Measurements from ENCODE around the gene KIF3C.
"Not testable (repeated sequence)": the region's sequence is repeated elsewhere in the genome, so short reads cannot be mapped to it uniquely, and the experiment has no call there.

KIF3C gene

DNA sequence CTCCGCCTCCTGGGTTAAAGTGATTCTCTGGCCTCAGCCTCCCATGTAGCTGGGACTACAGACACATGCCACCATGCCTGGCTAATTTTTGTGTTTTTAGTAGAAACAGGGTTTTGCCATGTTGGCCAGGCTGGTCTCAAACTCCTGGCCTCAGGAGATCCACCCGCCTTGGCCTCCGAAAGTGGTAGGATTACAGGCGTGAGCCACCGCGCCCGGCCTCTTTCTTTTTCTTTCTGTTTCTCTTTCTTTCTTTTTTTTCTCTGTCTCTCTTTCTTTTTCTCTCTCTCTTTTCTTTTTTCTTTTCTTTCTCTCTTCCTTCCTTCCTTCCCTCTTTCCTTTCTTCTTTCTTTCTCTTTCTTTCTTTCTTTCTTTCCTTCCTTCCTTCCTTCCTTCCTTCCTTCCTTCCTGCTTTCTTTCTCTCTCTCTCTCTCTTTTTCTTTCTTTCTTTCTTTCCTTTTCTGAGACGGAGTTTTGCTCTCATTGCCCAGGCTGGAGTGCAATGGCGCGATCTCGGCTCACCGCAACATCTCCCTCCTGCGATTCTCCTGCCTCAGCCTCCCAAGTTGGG, 16.6 kb upstream of the KIF3C start:
- not testable (repeated sequence) for DNase-seq

DNA sequence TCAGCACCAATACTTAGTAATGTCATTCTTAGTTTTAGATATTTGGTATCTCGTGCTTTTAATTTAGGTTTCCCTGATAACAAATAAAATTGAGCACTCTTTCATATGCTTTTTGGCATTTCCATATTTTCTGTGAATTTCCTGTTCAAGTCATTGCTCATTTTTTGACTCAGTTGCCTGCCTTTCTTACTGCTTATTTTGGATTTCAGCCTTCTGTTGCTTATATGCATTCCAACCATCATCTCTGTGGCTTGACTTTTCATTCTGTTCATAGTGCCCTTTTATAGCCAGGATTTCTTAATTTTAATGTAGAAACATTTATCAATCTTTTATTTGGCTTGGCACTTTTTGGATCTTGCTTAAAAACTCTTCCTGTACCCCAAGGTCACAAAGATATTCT, 14.5 kb upstream of the KIF3C start:
- no peak for DNase-seq

DNA sequence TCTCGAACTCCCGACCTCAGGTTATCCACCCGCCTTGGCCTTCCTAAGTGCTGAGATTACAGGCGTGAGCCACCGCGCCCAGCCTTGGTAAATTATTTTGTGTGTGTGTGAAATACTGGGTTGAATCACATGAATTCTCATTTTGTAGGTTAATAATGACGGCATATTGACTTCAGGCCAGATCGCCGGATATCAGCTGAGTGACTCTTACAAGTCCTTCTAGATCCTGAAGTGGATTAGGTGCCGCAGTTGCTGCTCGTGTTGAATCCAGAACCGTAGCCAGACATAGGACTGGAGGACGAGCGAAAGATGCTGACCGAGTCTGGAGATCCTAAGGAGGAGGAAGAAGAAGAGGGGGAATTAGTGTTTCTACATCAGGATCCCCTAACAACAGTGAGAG, 12.2 kb upstream of the KIF3C start:
- no peak for DNase-seq

DNA sequence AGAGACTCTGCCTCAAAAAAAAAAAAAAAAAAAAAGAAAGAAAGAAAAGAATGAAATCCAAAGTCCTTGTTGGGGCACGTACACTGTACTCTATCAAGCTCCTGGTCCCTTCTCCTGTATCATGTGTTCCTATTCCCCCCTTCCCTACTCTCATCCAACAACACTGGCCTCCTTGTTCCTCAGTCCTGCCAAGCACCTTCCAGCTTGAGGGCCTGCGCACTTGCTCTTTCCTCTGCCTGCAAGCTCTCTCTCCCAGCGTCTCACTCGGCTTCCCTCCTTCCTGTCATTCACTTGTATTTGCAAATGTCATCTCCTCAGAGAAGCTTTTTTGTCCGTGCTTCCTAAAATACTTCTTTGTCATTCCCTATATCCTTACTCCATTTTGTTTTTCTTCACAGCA, 10.8 kb upstream of the KIF3C start:
- DNase-seq, result no peak

DNA sequence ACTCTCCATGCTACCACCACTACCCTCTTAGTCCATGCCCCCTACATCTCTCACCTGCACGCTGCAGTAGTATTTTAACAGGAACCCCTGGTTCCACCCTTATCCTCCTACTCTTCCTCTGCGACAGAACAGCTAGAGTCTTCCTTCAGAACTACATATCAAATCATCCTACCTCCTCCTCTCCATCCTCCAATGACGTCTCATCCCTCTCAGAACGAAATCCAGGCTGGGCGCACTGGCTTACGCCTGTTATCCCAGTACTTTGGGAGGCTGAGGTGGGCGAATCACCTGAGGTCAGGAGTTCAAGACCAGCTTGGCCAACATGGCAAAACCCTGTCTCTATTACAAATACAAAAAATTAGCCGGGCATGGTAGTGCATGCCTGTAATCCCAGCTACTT, 10.3 kb upstream of the KIF3C start:
- DNase-seq, result no peak

DNA sequence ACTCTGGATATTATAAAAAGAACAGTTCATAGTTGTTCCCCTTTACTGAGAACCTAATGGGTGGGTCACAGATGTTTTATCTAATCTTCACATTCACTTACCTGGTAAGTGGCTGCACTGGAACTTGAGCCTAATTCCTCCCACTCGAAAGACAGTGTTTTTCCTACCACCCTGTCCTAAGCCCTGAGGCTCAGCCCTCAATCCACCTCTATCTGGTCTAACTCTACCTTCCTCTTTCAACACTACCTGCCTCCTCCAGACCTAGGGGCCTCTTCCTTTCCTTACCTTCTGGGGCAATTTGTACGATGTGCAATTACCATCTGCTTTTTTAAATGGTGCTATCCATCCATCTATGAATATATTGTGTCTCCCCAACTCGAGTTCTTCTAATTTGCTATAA, 9.7 kb upstream of the KIF3C start:
- DNase-seq, result peak; percentile 75 to 85

DNA sequence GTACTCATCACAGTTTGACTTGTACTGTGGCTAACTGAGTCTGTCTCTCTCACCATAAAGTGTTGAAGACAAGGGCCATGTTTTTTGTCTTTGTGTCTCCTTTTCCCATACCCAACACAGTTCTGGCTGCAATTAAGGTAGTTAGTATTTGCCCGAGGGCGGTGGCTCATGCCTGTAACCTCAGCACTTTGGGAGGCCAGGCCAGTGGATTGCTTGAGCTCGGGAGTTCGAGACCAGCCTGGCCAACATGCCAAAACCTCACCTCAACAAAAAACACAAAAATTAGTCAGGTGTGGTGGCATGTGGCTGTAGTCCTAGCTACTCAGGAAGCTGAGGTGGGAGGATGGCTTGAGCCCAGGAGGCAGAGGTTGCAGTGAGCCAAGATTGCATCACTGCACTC, 6.9 kb upstream of the KIF3C start:
- DNase-seq, result no peak

DNA sequence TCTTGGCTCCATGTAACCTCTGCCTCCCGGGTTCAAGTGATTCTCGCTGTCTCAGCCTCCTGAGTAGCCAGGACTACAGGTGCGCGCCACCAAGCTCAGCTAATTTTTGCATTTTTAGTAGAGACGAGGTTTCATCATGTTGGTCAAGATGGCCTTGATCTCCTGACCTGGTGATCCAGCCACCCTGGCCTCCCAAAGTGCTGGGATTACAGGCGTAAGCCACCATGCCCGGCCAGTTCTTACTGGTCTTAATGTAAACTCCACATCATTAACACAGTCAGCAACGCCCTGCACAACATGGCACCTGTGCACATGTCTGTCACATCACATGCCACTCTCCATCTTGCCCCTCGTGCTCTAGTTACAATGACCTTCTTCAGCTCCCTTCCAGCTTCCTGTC, 5.8 kb upstream of the KIF3C start:
- DNase-seq, result no peak

DNA sequence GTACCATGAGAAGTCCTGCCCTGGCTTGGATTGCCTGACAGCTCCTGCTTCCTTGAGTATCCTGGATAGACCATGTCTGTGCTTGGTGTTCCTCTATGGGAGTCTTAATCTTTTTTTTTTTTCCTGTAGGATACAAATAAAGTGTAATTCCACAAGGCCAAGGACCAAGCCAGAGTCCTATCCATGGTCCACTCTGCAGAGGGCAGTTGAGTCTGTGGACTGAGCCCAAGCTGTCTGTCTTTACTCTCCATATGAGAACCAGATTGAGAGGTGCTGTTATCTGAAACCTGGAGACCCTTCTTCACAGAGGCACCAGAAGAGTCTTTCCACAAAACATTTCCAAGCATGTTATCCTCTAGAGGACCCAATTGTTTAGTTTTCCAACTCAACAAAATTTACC, 1.4 kb upstream of the KIF3C start:
- no peak for DNase-seq

DNA sequence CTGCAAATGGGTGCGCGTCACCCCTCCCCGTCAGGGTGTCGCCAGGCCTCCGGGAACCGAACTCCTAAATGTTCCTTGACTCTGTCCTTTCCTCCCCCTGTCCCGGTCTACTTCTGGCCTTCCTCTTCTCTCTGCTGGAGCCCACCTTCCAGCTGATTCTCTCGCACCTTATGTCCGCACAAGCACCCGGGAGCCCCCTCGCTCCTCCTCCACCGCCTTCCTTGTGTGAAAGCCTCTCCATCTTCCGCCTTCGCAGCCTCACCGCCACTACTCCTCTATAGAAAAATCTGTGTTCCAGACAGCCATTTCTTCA, 627 bp upstream of the KIF3C start:
- no peak for DNase-seq

DNA sequence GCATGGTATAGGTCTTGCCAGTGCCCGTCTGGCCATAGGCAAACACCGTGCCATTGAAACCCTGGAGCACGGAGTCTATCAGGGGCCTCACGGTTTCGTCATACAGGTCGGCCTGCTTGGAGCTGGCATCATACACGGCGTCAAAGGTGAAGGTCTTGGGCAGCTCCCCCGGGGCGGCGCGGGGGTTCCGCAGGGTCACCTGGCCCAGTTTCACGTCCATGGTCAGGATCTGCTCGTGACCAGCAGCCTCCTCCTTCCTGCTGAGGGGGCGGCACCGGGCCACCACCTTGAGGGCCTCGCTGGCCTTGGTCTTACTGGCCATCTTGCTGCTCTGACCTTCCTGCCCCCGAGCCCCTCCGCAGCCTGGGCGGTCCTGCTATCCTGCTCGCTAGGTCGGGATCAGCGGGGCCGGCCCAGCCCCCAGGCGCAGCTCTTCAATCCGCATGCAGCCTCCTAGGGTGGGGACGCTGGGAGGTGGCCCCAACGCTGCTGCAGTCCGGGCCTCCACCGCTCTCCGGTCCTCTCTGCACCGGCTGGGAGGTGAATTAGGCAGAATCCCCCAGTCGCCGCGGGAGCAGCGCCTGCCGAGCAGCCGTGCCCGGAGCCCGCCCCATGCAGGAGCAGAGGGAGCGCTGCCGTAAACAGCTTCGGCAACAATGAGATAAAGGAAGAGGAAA, 563 bp downstream of the KIF3C start:
- peak in 1 of 2 experiments; percentile 44 for DNase-seq

DNA sequence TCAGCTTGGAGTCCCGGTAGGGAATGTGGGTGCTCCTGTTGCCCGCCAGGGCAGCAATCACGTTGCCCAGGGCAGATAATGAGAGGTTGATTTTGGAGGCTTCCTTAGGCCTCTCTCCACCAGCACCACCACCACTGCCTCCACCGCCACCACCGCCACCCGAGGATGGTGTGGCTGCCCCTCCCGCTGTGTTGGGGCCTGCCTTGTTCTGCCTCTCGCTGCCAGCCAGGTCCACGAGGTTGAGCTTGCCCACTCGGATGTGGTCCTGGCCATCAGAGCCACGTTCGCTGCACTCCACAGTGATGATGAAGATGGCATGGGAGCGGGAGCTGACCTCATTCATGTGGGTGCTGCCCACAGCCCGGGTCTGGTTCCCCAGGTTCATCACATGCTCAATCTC, 1.3 kb downstream of the KIF3C start:
- DNase-seq, result no peak

DNA sequence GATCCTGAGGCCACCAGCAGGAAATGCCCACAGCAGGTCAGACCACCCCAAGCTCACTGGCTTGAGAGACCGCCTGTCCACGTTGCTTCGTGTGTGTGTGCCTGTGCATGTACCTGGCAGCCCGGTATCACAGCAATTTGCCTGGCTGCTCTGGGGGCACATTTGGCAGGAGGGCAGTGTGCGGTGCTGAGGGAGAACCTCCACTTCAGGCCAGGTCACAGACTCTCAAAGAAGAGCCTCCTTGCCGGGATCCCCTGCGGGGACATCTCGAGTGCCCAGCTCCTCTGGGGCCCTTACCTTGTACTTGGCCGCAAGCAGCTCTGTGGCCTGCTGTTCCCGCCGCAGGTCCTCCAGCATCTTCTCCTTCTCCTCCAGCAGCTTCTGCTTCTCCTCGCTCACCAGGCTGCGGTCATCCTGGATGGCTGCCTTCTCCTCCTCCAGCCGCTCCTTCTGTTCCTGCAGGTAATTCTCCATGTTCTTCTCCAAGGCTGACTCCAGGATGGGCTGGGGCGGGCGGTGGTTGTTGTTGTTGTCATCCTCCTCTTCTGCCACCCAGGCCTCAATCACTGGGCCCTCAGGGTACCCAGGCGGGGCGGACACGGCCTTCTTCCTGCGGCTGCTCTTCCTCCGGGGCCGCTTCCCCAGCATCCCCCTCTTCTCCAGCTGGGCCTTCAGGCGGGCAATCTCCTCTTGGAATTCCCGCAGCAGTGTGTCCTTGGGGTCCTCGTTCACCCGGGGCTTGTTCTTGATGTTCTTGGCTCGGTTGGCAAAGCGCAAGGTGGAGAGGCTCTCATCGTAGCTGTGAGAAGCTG, 2.0 kb downstream of the KIF3C start:
- no peak for DNase-seq

DNA sequence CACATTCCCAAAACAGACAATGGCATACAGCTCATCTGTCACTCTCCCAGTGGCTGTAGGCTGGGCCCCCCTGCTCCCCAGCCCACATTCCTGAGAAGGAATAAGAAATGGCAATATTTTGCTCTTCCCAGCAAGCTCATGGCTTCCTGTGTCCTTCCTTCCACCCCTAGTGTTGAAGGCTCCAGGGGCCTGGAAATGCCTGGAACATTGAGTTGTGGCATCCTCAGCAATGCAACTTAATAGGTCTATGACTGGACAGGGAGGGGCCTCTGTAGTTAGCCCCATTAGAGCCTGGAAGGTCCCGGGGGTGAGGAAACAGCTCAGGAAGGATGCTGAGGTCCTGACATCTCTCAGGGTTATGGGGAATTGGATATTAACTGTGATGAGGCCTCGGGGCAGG, 3.3 kb downstream of the KIF3C start:
- no peak for DNase-seq

DNA sequence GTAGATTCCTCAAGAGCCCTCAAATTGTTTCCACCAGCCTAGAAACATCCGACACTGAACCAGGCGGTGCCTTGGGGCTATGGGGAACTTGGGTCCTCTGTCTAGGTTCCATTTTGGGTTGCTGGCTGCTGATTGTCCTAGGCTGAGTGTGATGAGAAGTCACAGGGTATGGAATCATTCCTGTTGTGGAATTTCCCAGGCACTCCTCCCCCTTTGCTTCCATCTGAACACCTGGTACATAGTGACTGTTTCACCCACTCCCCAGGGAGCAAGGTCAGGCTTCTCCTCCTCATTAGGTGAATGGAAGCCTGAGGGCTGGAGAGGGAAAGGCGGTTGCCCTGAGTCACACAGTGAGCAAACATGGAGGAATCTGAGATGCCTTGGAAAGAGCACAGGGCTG, 4.5 kb downstream of the KIF3C start:
- no peak for DNase-seq

DNA sequence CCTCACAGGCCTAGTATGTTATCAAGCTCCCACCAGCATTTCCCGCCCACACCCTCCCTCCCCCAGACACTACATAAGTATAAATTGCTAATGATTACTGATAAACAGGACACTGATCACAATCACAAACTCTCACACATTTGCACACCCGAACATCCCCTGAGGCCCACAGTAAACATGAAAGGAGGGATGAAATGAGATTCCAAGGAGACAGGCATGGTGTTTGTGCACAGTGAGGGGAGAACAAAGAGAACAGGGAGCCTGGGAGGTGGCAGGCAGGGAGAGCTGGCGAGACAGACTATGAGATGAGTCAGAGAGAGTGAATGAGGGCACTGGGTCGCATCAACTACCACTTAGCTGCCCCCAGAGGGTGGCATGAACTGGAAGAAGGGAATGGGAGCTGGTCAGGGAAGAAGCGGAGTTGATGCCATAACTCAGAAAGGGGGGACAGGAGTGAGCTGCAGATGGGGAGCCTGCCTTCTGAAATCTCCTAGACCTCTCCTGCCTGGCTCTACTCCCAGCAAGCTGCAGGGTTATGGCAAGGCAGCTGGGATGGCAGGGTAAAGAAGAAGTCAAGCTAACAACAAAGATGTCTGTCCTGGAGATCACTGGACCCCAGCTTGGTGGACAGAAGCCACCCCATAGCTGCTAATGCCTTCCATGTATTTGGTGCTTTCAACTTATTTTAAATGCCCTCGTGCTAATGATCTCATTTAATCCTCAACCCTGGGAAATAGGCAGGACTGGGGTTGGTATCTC, 5.1 kb downstream of the KIF3C start:
- DNase-seq, result no peak

DNA sequence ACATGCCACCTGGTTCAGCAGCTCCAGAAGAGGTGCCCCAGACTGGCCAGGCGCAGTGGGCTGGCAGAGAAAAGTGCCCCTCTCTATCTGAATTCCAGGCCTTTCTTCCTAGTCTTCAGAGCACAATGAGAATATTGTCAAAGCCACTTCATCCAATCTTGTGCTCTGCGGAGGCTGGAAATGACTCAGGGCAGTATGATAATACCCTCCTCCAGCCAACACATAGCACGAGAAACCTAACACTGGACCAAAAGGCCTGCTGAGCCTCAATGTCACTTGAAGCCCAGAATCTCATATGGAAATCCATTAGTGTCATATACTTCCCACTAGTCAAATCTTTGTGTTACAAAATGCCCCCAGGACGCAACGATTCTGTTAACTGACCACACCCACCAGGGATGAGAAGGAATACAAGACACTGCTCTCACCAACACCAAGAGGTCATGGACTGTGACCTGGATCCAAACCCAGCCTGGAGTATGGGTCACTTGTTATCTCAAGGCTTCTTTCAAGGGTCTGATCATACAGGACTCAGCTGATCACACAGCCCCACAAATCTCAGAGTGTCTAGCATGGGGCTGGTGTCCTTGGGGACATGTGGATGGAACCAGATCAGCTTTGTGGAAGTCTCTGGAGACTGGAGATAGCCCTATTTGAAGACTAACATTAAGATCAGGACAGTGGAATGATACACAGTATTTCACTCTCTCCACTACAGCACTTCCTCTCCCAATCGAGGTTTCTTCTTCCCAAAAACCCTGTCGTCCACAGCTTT, 10.1 kb downstream of the KIF3C start:
- no peak for DNase-seq

DNA sequence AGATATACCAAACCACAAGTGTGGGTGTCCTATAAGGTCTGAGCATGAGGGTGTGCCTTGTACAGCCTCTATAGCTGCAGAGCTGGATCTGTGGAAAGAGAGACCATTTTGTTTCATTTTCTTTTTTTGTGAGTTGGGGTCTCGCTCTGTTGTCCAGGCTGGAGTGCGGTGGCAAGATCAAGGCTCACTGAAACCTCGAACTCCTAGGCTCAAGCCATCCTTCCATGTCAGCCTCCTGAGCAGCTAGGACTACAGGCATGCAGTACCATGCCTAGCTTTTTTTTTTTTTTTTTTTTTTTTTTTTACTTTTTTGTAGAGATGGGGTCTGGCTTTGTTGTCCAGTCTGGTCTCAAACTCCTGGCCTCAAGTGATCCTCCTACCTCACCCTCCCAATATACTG, 10.7 kb downstream of the KIF3C start:
- DNase-seq, result no peak

DNA sequence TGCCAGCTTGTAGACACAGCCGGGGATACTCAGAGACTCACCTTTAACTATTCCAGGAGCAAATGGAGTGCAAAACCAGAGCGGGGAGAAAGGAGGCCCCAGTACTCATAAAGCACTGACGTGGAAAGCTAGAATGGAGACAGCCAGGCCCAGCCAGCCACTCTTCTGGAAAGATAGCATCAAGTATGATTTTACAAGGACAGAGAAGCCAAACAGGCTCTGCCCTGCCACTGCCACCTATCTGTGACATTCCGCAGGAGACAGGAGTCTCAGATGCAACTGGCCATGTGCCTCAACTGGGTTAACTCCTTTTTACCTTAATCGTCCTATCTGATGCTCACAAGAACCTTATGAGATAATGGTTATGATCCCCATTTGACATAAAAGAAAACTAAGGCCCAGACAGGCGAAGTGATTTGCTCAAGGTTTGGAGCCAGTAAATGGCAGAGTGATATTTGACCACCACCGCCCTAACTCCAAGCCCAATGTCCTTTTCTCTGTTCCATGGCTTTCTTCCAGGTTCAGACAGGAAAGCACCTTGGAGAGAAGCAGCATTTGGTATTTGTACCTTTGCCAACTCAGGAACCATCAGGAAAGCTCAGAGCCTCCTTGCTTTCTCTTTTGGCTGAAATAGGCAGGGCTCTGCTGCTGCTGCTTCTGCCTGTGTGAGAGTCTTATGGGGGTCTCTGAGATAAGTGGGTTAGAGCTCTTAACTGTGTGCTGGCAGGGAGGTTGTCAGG, 15.6 kb downstream of the KIF3C start:
- DNase-seq, result no peak

DNA sequence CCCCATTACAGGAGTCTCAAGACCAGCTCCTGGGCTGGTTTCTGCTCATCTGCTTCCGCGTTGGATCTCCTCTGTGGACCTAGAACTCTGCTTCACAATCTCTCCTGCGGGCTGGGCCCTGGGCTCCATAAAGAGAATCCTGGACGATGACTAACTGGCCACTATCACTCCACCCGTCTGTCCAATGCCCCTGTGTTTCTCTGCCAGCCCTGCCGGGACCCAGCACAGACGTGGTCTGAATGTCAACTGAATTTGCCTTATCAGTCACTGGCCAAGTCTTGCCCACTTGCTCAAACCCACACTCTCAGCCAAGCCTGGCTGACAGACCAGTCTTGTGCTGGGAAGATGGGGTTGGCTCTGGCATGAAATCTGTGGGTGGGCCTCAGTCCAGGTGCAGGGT, 17.4 kb downstream of the KIF3C start:
- no peak for DNase-seq

DNA sequence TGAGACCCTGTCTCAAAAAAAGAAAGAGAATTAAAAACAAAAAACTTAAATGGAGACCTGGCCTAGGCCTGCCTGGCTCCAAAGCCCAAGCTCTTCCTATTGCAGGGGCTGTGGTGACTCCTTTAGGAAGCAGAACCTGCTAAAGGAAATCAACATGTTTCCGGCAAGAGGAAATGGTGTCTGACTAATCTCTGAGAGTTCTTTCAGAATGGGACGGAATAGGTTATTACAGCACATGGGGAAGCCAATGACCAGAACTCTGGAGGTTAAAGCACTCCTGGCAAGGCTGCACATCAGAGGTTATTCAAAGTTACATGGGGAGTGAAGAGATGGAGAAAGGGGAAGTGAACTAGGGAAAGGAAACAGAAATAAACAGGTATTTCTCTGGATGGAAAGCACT, 21.4 kb downstream of the KIF3C start:
- DNase-seq, result no peak

DNA sequence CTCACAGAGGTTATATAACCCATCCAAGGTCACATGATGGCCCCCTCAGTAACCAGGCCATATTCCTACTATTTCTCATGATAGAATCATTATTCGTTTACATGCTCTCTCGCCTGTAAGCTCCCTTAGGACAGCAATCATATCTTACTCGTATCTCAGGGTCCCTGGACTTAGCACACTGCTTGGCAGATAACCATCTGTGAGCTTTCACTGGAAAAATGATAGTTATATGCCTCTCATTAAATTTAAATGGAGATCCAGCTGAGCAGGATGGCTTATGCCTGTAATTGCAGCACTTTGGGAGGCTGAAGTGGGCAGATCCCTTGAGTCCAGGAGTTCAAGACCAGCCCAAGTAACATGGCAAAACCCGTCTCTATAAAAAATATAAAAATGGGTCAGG, 21.9 kb downstream of the KIF3C start:
- no peak for DNase-seq
